GM21526 (cell line): ENCODE results near the gene DSC2.
"Not testable (repeated sequence)": the region's sequence is repeated elsewhere in the genome, so short reads cannot be mapped to it uniquely, and the experiment has no call there.

ENCODE experiments used
- ATAC-seq: cut with Tn5 transposase; IDR thresholded peaks from one replicate; pipeline ENCODE4 v1.9.1; 2021; ENCODE audit warnings: moderate library complexity; ENCODE audit not compliant: unreplicated experiment, low FRiP score

The DSC2 gene

GRCh38 chr18:31102025-31102684, at the start of gene DSC2:
Gene DSC2, minus strand, starts transcription at chr18:31102421. Its CDS starts 450 bp downstream, at chr18:31101971.
- no peak for ATAC-seq

- ATAC-seq = no peak
Measured at GRCh38 chr18:31149351-31149750, 47.1 kb upstream of the DSC2 start.

- no peak for ATAC-seq
Measured at GRCh38 chr18:31148600-31148999, 46.4 kb upstream of the DSC2 start.

GRCh38 chr18:31146809-31147208, 44.6 kb upstream of the DSC2 start:
- no peak for ATAC-seq

- ATAC-seq = no peak
Measured at GRCh38 chr18:31143025-31143424, 40.8 kb upstream of the DSC2 start.

GRCh38 chr18:31138709-31139108, 36.5 kb upstream of the DSC2 start:
- no peak for ATAC-seq

GRCh38 chr18:31134988-31135529, 32.8 kb upstream of the DSC2 start:
- no peak for ATAC-seq

GRCh38 chr18:31129398-31130115, 27.3 kb upstream of the DSC2 start:
- no peak for ATAC-seq

- no peak for ATAC-seq
Measured at GRCh38 chr18:31125878-31126277, 23.7 kb upstream of the DSC2 start.

GRCh38 chr18:31123125-31123524, 20.9 kb upstream of the DSC2 start:
- not testable (repeated sequence) for ATAC-seq

- ATAC-seq = no peak
Measured at GRCh38 chr18:31120594-31120993, 18.4 kb upstream of the DSC2 start.

GRCh38 chr18:31116853-31117595, 14.8 kb upstream of the DSC2 start:
- ATAC-seq = no peak

GRCh38 chr18:31112804-31113203, 10.6 kb upstream of the DSC2 start:
- ATAC-seq = no peak

GRCh38 chr18:31105733-31106132, 3.5 kb upstream of the DSC2 start:
- ATAC-seq = no peak

GRCh38 chr18:31104444-31104843, 2.2 kb upstream of the DSC2 start:
- no peak for ATAC-seq

- ATAC-seq = no peak
Measured at GRCh38 chr18:31103423-31103822, 1.2 kb upstream of the DSC2 start.

- ATAC-seq = no peak
Measured at GRCh38 chr18:31102941-31103340, 720 bp upstream of the DSC2 start.

GRCh38 chr18:31101183-31102024, 817 bp downstream of the DSC2 start:
- no peak for ATAC-seq

- no peak for ATAC-seq
Measured at GRCh38 chr18:31100436-31101182, 1.6 kb downstream of the DSC2 start.
